OCI-LY3 (cell line): ENCODE measurements around the gene DSCAM.

Source experiments
- H2AFZ ChIP-seq: fragments of 200-600, 300-600 bp; shearing (Covaris generic); 2 replicates; pipeline ENCODE4 v1.6.0; 2014; ENCODE audit warnings: antibody characterized with exemption, low read depth, low read length
- H3K27ac ChIP-seq: fragments of 200-600, 300-600 bp; sonication (generic); 2 replicates; pipeline ENCODE4 v1.5.1; 2014; ENCODE audit warnings: mild to moderate bottlenecking, low read length, moderate library complexity, mixed read lengths
- H3K27me3 ChIP-seq: fragments of 200-600, 300-600 bp; sonication (generic); 2 replicates; pipeline ENCODE4 v1.6.1; 2014; ENCODE audit warnings: low read depth, low read length, mixed read lengths
- H3K36me3 ChIP-seq: fragments of 200-600, 300-600 bp; sonication (generic); replicated peaks from 2 replicates; pipeline ENCODE3; 2014; ENCODE audit warnings: low read depth, low read length, mixed read lengths
- H3K4me1 ChIP-seq: fragments of 300-600, 200-600 bp; sonication (generic); 2 replicates; pipeline ENCODE4 v1.6.1; 2014; ENCODE audit warnings: low read length, mixed read lengths
- H3K4me2 ChIP-seq: fragments of 200-600, 300-600 bp; sonication (generic); 2 replicates; pipeline ENCODE4 v1.6.1; 2014; ENCODE audit warnings: low read length, mixed read lengths
- H3K4me3 ChIP-seq: fragments of 300-600, 200-600 bp; sonication (generic); 2 replicates; pipeline ENCODE4 v1.5.1; 2014; ENCODE audit warnings: antibody characterized with exemption, mild to moderate bottlenecking, low read length, moderate library complexity
- H3K79me2 ChIP-seq: fragments of 300-600, 200-600 bp; shearing (Covaris generic); 2 replicates; pipeline ENCODE4 v1.6.1; 2014; ENCODE audit warnings: mild to moderate bottlenecking, low read length, mixed read lengths
- H3K9ac ChIP-seq: fragments of 300-600, 200-600 bp; shearing (Covaris generic); 2 replicates; pipeline ENCODE4 v1.6.0; 2014; ENCODE audit warnings: mild to moderate bottlenecking, low read length, moderate library complexity
- H3K9me3 ChIP-seq: fragments of 200-600, 300-600 bp; shearing (Covaris generic); 2 replicates; pipeline ENCODE4 v1.6.1; 2014; ENCODE audit warnings: low read length, mixed read lengths; ENCODE audit not compliant: insufficient read depth
- H4K20me1 ChIP-seq: fragments of 200-600, 300-600 bp; sonication (generic); 2 replicates; pipeline ENCODE4 v1.6.1; 2016; ENCODE audit warnings: low read length, mixed read lengths; ENCODE audit not compliant: insufficient read depth
- CTCF ChIP-seq: fragments of 200-600, 300-600 bp; sonication (generic); IDR thresholded peaks from 2 replicates; pipeline ENCODE4 v1.5.1; 2014; ENCODE audit warnings: antibody characterized with exemption, low read length, low read depth
- EZH2phosphoT487 ChIP-seq: fragments of 200-600 bp; shearing (Covaris generic); IDR thresholded peaks from 2 replicates; pipeline ENCODE4 v1.6.1; 2018; ENCODE audit warnings: antibody characterized with exemption, mixed run types, low read depth

Gene DSCAM

GRCh38 chr21:40625991-40626390 is 221.0 kb downstream of the DSCAM start:
- no peaks in the 10 kb centered on the region for H3K36me3 ChIP-seq
- H3K79me2 ChIP-seq = no peaks in the 10 kb centered on the region
- no peaks in the 10 kb centered on the region for H3K4me1 ChIP-seq
- no peak overlapping the region for H3K27ac ChIP-seq
- no peak overlapping the region for H3K4me2 ChIP-seq
- no peak overlapping the region for H2AFZ ChIP-seq
- no peaks in the 10 kb centered on the region for H4K20me1 ChIP-seq
- no peaks in the 10 kb centered on the region for H3K9me3 ChIP-seq
- no peak overlapping the region for H3K4me3 ChIP-seq
- TF ChIP-seq EZH2phosphoT487 (no peak), CTCF (no peak)
- H3K9ac ChIP-seq = no peak overlapping the region
- no peaks in the 10 kb centered on the region for H3K27me3 ChIP-seq

GRCh38 chr21:40623528-40623927 is 223.4 kb downstream of the DSCAM start:
- Histone ChIP-seq H3K79me2 (no peaks in the 10 kb centered on the region), H2AFZ (no peak overlapping the region), H3K9ac (no peak overlapping the region), H3K4me3 (no peak overlapping the region), H3K36me3 (no peaks in the 10 kb centered on the region), H3K4me1 (no peaks in the 10 kb centered on the region), H4K20me1 (no peaks in the 10 kb centered on the region), H3K9me3 (no peaks in the 10 kb centered on the region), H3K4me2 (no peak overlapping the region), H3K27me3 (no peaks in the 10 kb centered on the region), H3K27ac (no peak overlapping the region)
- TF ChIP-seq EZH2phosphoT487 (no peak), CTCF (no peak)

- Histone ChIP-seq H3K79me2 (no peaks in the 10 kb centered on the region), H2AFZ (no peak overlapping the region), H3K4me1 (no peaks in the 10 kb centered on the region), H3K36me3 (no peaks in the 10 kb centered on the region), H3K27ac (no peak overlapping the region), H3K4me2 (no peak overlapping the region), H3K4me3 (no peak overlapping the region), H3K27me3 (no peaks in the 10 kb centered on the region), H4K20me1 (no peaks in the 10 kb centered on the region), H3K9me3 (no peaks in the 10 kb centered on the region), H3K9ac (no peak overlapping the region)
- TF ChIP-seq EZH2phosphoT487 (no peak), CTCF (no peak)
These were observed 224.4 kb downstream of the DSCAM start for GRCh38 chr21:40622531-40622930.

GRCh38 chr21:40620386-40621145 is 226.4 kb downstream of the DSCAM start:
- Histone ChIP-seq H3K27me3 (no peaks in the 10 kb centered on the region), H2AFZ (no peak overlapping the region), H4K20me1 (no peaks in the 10 kb centered on the region), H3K4me3 (no peak overlapping the region), H3K9me3 (no peaks in the 10 kb centered on the region), H3K36me3 (no peaks in the 10 kb centered on the region), H3K79me2 (no peaks in the 10 kb centered on the region), H3K4me2 (no peak overlapping the region), H3K4me1 (no peaks in the 10 kb centered on the region), H3K27ac (no peak overlapping the region), H3K9ac (no peak overlapping the region)
- TF ChIP-seq EZH2phosphoT487 = no peak
- no peak for TF ChIP-seq CTCF
